NT2/D1 (cell line): ENCODE results near the gene SVBP.
A peak's percentile ranks its signal among the peaks of the same experiment; 100 is the strongest.
"Not testable (repeated sequence)": the region's sequence is repeated elsewhere in the genome, so short reads cannot be mapped to it uniquely, and the experiment has no call there.

ENCODE experiments used
- DNase-seq: peaks from one replicate; pipeline ENCODE4 v3.0.0-alpha.2; 2011; ENCODE audit warnings: low read depth, low spot score
- H3K27me3 ChIP-seq: 2 replicates; pipeline ENCODE4 v1.6.0; 2011; ENCODE audit warnings: mild to moderate bottlenecking; ENCODE audit not compliant: insufficient read length, insufficient read depth
- H3K36me3 ChIP-seq: 2 replicates; pipeline ENCODE4 v1.6.1; 2011; ENCODE audit warnings: mild to moderate bottlenecking, low read length, mixed read lengths; ENCODE audit not compliant: insufficient read depth, insufficient read length
- H3K4me1 ChIP-seq: 2 replicates; pipeline ENCODE4 v1.5.1; 2011; ENCODE audit not compliant: insufficient read depth, insufficient read length
- H3K4me3 ChIP-seq: 2 replicates; pipeline ENCODE4 v1.5.1; 2011; ENCODE audit warnings: low read depth; ENCODE audit not compliant: insufficient read length
- H3K9ac ChIP-seq: 2 replicates; pipeline ENCODE4 v1.6.0; 2011; ENCODE audit warnings: low read depth; ENCODE audit not compliant: insufficient read length
- H3K9me3 ChIP-seq: 2 replicates; pipeline ENCODE4 v1.5.1; 2011; ENCODE audit warnings: mild to moderate bottlenecking, low read length; ENCODE audit not compliant: insufficient read depth
- SUZ12 ChIP-seq: IDR thresholded peaks from 2 replicates; pipeline ENCODE4 v1.6.1; 2011; ENCODE audit not compliant: insufficient read length, insufficient read depth; ENCODE audit errors: extremely low read depth
- YY1 ChIP-seq: IDR thresholded peaks from 2 replicates; pipeline ENCODE4 v1.6.1; 2011; ENCODE audit not compliant: insufficient read length, insufficient read depth
- ZNF274 ChIP-seq: IDR thresholded peaks from 2 replicates; pipeline ENCODE4 v1.6.1; 2011; ENCODE audit warnings: mild to moderate bottlenecking, low read depth, low read length

The SVBP gene

DNA sequence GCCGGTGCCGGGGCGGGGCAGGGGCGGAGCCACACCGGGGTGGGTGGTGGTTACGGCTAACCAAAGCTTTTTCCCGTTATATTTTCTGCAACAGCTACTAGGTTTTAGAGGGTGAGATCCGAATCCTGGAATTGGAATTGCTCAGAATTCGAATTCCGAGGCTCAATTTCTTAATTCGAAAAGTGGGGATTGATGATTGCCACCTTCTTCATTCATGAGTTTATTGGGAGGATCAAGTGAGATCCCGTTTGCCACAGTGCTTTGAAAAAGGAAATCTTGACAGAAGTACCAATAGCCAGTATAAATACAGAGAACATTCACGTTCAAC lies 207 bp upstream of the SVBP start:
- peaks cover 12% of the 10 kb centered on the region for H3K36me3 ChIP-seq
- H3K4me1 ChIP-seq, result peaks cover 2% of the 10 kb centered on the region
- no peaks in the 10 kb centered on the region for H3K27me3 ChIP-seq
- TF ChIP-seq ZNF274 (no peak), SUZ12 (no peak), YY1 (no peak)
- no peak for DNase-seq
- peaks cover 9% of the 10 kb centered on the region for H3K9me3 ChIP-seq
- H3K9ac ChIP-seq, result no peak overlapping the region
- H3K4me3 ChIP-seq, result no peak overlapping the region

DNA sequence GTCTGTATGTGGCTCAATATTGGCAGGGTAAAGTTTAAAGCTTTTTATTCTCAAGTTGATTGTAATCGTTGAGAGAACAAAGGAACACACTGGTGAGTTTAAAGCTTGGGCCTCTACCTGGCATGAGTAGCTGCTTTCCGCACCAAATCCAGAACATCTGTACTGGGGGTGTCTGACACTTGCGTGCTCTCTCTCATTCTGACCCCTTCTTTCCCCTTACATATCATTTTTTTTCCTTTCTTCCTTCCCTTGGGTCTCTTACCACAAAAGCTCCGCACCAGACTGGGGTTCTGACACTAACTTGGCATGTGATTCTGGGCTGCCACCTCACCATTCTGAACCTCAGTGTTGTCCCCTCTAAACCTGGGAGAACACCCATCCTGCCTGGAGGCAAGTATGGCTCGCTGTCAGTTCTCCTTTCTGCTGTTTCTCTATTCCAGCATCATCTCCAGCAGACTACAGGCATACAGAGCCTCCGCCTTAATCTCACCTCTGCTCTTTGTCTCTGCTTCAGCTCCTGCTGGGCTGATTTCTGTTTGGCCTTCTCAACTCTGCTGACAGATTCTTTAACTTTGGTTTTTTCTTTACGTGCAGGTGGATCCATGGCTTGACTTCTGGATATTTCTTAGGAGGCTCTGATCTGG lies 1.1 kb downstream of the SVBP start:
- peak overlapping the region; percentile 80 for H3K4me3 ChIP-seq
- peaks cover 9% of the 10 kb centered on the region for H3K9me3 ChIP-seq
- H3K36me3 ChIP-seq, result peaks cover 14% of the 10 kb centered on the region
- peak; percentile 25 for DNase-seq
- TF ChIP-seq YY1 (no peak), SUZ12 (no peak), ZNF274 (no peak)
- peak overlapping the region; percentile 85 for H3K9ac ChIP-seq
- peaks cover 2% of the 10 kb centered on the region for H3K4me1 ChIP-seq
- H3K27me3 ChIP-seq, result no peaks in the 10 kb centered on the region

DNA sequence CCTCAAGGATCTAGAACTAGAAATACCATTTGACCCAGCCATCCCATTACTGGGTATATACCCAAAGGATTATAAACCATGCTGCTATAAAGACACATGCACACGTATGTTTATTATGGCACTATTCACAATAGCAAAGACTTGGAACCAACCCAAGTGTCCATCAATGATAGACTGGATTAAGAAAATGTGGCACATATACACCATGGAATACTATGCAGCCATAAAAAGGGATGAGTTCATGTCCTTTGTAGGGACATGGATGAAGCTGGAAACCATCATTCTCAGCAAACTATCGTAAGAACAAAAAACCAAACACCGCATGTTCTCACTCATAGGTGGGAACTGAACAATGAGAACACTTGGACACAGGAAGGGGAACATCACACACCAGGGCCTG lies 2.4 kb downstream of the SVBP start:
- not testable (repeated sequence) for H3K27me3 ChIP-seq, H3K4me3 ChIP-seq, H3K4me1 ChIP-seq, H3K9ac ChIP-seq, DNase-seq, H3K9me3 ChIP-seq
- H3K36me3 ChIP-seq, result peaks cover 14% of the 10 kb centered on the region

DNA sequence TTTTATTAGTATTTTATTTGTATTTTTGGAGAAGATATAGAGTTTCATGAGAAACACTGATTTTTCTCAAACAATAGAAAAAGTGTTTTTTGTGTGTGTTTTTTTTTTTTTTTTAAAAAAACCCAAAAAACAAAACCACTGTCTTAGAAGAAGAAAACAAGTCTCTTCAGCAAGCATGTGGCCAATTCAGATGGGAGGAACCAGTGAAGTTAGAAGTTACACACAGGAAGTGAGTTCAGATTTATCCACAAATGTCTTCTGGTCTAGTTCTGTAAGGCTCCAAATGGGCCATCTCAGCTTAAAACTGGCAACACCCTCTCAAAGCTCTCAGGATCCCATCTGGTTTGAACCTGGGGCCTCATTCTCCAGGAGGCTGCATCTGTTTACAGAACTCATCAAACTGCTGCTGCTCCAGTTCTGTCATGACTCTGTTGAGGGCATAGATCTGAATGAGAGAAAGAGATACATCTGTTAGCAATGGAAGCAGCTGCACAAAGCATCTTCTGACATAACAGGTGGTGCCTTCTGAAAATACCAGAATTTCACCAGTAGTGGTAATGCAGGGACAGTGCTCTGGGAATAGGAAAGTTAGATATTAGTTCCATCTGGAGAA lies 10.0 kb downstream of the SVBP start:
- H3K4me3 ChIP-seq, result no peak overlapping the region
- no peaks in the 10 kb centered on the region for H3K4me1 ChIP-seq
- no peak overlapping the region for H3K9ac ChIP-seq
- H3K27me3 ChIP-seq, result no peaks in the 10 kb centered on the region
- no peak for TF ChIP-seq ZNF274
- TF ChIP-seq YY1, result no peak
- no peak for TF ChIP-seq SUZ12
- H3K9me3 ChIP-seq, result peaks cover 20% of the 10 kb centered on the region; the same call in 1 of the 2 replicates
- H3K36me3 ChIP-seq, result peaks cover 18% of the 10 kb centered on the region
- no peak for DNase-seq

DNA sequence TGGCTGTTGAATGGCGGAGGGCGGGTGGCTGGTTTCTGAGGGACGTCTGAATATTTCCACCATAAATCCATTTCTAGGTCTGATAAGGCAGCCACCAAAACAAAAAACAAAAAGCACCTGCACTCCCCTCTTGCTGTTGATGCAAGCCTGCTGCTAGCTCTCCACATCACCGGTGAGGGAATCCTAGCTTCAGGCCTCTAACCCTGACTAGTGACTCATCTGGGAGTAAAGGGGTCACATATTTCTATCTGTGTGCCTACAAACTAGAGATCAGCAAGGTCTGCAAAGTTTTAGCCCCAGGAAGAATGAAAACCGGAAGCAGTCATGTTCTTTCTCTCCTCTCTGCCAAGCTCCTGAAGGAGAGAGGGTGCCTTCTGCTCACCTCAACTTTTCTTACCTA lies 10.6 kb downstream of the SVBP start:
- Histone ChIP-seq H3K36me3 (peaks cover 17% of the 10 kb centered on the region), H3K4me1 (no peaks in the 10 kb centered on the region), H3K9me3 (peaks cover 20% of the 10 kb centered on the region; the same call in 1 of the 2 replicates), H3K4me3 (no peak overlapping the region), H3K27me3 (no peaks in the 10 kb centered on the region), H3K9ac (no peak overlapping the region)
- no peak for DNase-seq
- TF ChIP-seq ZNF274, result no peak
- TF ChIP-seq YY1, result no peak
- no peak for TF ChIP-seq SUZ12

DNA sequence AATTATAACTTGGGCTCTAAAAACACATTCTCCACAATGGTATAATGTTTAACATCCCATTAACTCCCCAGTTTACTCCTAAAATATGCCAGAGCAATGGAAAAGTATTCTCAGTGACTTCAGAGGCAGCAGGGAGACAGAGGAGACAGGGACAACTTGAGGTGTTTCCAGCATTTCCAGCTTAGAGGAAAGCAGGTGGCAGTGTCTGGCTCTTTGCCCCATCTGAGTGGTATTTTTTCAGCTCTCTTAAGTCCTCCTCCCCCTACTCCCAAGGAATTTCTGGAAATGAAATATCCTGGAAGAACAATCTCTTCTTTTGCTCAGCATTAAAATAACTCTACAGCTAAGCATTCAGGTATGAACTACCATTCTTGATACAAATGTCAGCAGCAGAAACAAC lies 11.0 kb downstream of the SVBP start:
- H3K36me3 ChIP-seq, result peaks cover 15% of the 10 kb centered on the region
- H3K27me3 ChIP-seq, result no peaks in the 10 kb centered on the region
- peaks cover 20% of the 10 kb centered on the region; the same call in 1 of the 2 replicates for H3K9me3 ChIP-seq
- no peak overlapping the region for H3K9ac ChIP-seq
- no peak overlapping the region for H3K4me3 ChIP-seq
- no peak for TF ChIP-seq SUZ12
- no peak for TF ChIP-seq YY1
- TF ChIP-seq ZNF274, result no peak
- no peaks in the 10 kb centered on the region for H3K4me1 ChIP-seq
- DNase-seq, result no peak

DNA sequence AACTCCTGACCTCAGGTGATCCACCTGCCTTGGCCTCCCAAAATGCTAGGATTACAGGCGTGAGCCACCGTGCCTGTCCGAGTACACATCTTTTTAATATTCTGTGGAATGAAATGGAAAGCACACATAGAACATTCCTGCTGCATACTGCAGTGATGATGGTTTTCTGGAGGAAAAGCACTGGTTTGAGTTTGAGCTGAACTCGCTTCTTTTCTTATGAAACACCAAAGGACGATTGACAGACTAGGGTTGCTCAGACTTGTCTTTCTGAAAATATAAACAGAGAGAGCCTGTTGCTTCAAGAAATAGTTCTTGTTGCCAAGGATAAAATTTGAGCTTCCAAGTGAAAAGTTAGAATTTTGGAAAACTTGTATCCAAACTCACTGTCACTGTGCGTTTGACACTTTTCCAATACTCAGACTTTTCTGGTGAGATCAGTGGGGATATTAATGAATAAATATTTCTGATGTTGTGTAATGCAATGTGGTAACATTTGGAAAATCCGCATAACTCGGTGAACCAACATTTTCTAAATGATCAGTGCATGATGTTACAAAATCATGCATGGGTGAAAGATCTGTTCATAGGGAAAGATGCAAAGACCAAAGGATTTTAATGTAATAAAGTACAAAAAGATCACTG lies 15.2 kb downstream of the SVBP start:
- Histone ChIP-seq H3K4me3 (no peak overlapping the region), H3K9ac (no peak overlapping the region), H3K9me3 (peaks cover 20% of the 10 kb centered on the region; the same call in 1 of the 2 replicates), H3K4me1 (no peaks in the 10 kb centered on the region), H3K27me3 (no peaks in the 10 kb centered on the region), H3K36me3 (peaks cover 15% of the 10 kb centered on the region)
- DNase-seq, result no peak
- TF ChIP-seq YY1 (no peak), ZNF274 (no peak), SUZ12 (no peak)
